ENCODE data around the gene EXD3.

DNA sequence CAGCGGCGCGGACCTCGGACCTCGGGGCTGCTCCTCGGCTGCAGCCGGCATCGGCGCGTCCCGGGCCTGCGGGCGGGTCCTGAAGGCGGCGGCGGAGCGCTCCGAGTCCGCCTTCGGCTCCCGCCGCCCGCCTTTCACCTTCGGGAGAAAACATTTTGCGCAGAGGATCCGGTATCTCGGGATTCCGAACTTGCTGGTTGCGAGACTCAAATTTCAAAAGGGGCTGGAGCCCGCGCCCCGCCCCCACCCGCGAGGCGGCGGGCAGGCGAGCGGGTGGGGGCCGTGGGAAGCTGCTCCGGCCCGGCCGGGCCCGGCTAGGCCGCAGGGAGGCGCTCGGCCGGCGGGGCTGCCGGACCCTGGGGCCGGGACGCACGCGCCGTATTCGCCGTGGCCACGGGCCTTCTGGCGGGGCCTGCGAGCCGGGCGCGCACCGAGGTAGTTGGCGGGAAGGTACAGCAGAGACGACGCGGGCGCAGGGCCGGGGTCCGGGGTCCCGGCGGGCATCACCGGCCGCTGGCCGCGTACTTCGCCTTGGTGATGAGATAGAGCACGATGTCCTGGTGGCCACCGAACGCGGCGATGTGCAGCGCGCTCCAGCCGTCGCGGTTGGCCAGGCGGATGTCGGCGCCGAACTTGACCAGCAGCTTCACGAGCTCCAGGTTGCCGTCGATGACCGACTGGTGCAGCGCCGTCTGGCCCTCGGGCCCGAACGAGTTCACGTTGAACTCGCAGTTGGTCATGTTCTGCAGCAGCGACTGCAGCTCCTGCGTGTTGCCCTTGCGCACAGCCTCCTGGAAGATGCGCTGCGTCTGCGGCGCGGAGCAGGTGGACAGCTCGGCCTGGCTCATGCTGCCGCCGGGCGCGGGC lies 121.6 kb downstream of the EXD3 start:
- TF ChIP-seq, protein P1, sequence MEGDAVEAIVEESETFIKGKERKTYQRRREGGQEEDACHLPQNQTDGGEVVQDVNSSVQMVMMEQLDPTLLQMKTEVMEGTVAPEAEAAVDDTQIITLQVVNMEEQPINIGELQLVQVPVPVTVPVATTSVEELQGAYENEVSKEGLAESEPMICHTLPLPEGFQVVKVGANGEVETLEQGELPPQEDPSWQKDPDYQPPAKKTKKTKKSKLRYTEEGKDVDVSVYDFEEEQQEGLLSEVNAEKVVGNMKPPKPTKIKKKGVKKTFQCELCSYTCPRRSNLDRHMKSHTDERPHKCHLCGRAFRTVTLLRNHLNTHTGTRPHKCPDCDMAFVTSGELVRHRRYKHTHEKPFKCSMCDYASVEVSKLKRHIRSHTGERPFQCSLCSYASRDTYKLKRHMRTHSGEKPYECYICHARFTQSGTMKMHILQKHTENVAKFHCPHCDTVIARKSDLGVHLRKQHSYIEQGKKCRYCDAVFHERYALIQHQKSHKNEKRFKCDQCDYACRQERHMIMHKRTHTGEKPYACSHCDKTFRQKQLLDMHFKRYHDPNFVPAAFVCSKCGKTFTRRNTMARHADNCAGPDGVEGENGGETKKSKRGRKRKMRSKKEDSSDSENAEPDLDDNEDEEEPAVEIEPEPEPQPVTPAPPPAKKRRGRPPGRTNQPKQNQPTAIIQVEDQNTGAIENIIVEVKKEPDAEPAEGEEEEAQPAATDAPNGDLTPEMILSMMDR (IDR thresholded peaks at IDR 0.05): peak in 2 of 4 experiments; percentile 22 to 27
- no peak for TF ChIP-seq POLR2A (IDR thresholded peaks at IDR 0.05)
